HCT116 (cell line): ENCODE measurements around the gene WT1. TPM values are rescaled to one million over a fixed set of nuclear protein-coding genes. Genes with fewer than 3 reads are reported as not detected.

Experiments used
- ATAC-seq: fragments of 200-7000 bp; cut with Tn5 transposase; 2 replicates; pipeline ENCODE4 v1.9.1; 2020; ENCODE audit warnings: mild to moderate bottlenecking, moderate library complexity
- BruUV-seq: library from RNA; stranded (reverse); fragments of 400-500 nt; replicated peaks from 2 replicates; lab custom pipeline; 2021; lab: Mats Ljungman, UMichigan
- CTCF ChIA-PET: fragments of 300-600 bp; sonication (Branson Sonifier 250); formaldehyde crosslinking; loops from one replicate; lab custom pipeline; 2021; ENCODE audit warnings: antibody characterized with exemption; lab: Charles Lee
- POLR2A ChIA-PET: fragments of 300-600, 350-600 bp; sonication (Branson Sonifier 250); formaldehyde crosslinking; loops from one replicate; lab custom pipeline; 2021; ENCODE audit warnings: antibody characterized with exemption; lab: Charles Lee
- RAD21 ChIA-PET, 2 experiments: fragments of 300-600 bp; sonication (Branson Sonifier 250); formaldehyde crosslinking; loops; one replicate each; lab custom pipeline; 2023; ENCODE audit warnings: low total read pairs in 2 of 2; ENCODE audit not compliant: uncharacterized antibody in 2 of 2, unreplicated experiment in 2 of 2, low non-redundant PET in 1 of 2; lab: Charles Lee
- DNase-seq: peaks from one replicate; pipeline ENCODE4 v3.0.0-alpha.2; 2010; ENCODE audit warnings: low read depth, low spot score
- H2AFZ ChIP-seq: fragments of 200-600 bp; shearing (Covaris generic), sonication (generic); 2 replicates; pipeline ENCODE4 v1.6.1; 2017; ENCODE audit warnings: low read depth, mixed run types, mixed read lengths, antibody characterized with exemption, low read length; ENCODE audit not compliant: poor library complexity, severe bottlenecking
- H3K27ac ChIP-seq: 2 replicates; pipeline ENCODE4 v1.5.1; 2012; ENCODE audit warnings: low read depth, low read length
- H3K27me3 ChIP-seq: fragments of 200-600 bp; sonication (generic); 2 replicates; pipeline ENCODE4 v1.6.1; 2016; ENCODE audit warnings: mixed run types, low read length, mixed read lengths; ENCODE audit not compliant: insufficient read depth
- H3K36me3 ChIP-seq, 2 experiments: fragments of 200-500 bp in 1 of 2; fragments of 200-600 bp in 1 of 2; sonication (Bioruptor generic) in 1 of 2; sonication (generic) in 1 of 2; 2 replicates each; pipeline versions ENCODE4 v1.5.1 to v1.6.1; 2014 to 2016; ENCODE audit warnings: low read length in 2 of 2, inconsistent platforms in 1 of 2, mixed read lengths in 1 of 2, mixed run types in 1 of 2; ENCODE audit not compliant: insufficient read depth in 2 of 2, control insufficient read depth in 1 of 2
- H3K4me1 ChIP-seq, 2 experiments: fragments of 200-600 bp in 1 of 2; sonication (generic) in 1 of 2; 2 replicates each; pipeline versions ENCODE4 v1.5.1 to v1.6.1; 2012 to 2017; ENCODE audit warnings: low read length in 2 of 2, inconsistent platforms in 1 of 2, mild to moderate bottlenecking in 1 of 2, mixed read lengths in 1 of 2, mixed run types in 1 of 2, moderate library complexity in 1 of 2; ENCODE audit not compliant: insufficient read depth in 2 of 2, control insufficient read depth in 1 of 2
- H3K4me2 ChIP-seq: fragments of 200-600 bp; sonication (generic); 2 replicates; pipeline ENCODE4 v1.6.1; 2017; ENCODE audit warnings: mixed run types, low read length, mixed read lengths
- H3K4me3 ChIP-seq, 2 experiments: fragments of 200-600 bp in 1 of 2; sonication (generic) in 1 of 2; replicated peaks in 1 of 2; 2 replicates each; pipeline ENCODE4 v1.5.1; 2011 to 2016; ENCODE audit warnings: low read length in 2 of 2, control low read depth in 1 of 2, low read depth in 1 of 2, mild to moderate bottlenecking in 1 of 2, mixed read lengths in 1 of 2, mixed run types in 1 of 2
- H3K79me2 ChIP-seq: fragments of 200-600 bp; sonication (generic); 2 replicates; pipeline ENCODE4 v1.6.1; 2017; ENCODE audit warnings: mild to moderate bottlenecking, mixed run types, low read length, moderate library complexity, mixed read lengths; ENCODE audit not compliant: insufficient read depth
- H3K9ac ChIP-seq: fragments of 200-600 bp; sonication (generic); 2 replicates; pipeline ENCODE4 v1.6.1; 2016; ENCODE audit warnings: low read length, mixed read lengths
- H3K9me2 ChIP-seq: fragments of 200-600 bp; sonication (generic), shearing (Covaris generic); 2 replicates; pipeline ENCODE4 v1.6.1; 2017; ENCODE audit warnings: mixed run types, mild to moderate bottlenecking, moderate library complexity; ENCODE audit not compliant: insufficient read depth
- H3K9me3 ChIP-seq, 2 experiments: fragments of 200-500 bp in 1 of 2; fragments of 200-600 bp in 1 of 2; sonication (Bioruptor generic) in 1 of 2; sonication (generic) in 1 of 2; 2 replicates each; pipeline ENCODE4 v1.6.1; 2014 to 2017; ENCODE audit warnings: low read length in 2 of 2, mixed read lengths in 2 of 2, inconsistent platforms in 1 of 2, low read depth in 1 of 2, mild to moderate bottlenecking in 1 of 2, mixed run types in 1 of 2, moderate library complexity in 1 of 2; ENCODE audit not compliant: control insufficient read depth in 1 of 2, insufficient read depth in 1 of 2
- H4K20me1 ChIP-seq: fragments of 200-600 bp; sonication (generic), shearing (Covaris generic); 2 replicates; pipeline ENCODE4 v1.6.1; 2017; ENCODE audit warnings: mixed run types, mild to moderate bottlenecking, moderate library complexity; ENCODE audit not compliant: insufficient read depth
- FOSL1 ChIP-seq: IDR thresholded peaks from 2 replicates; pipeline ENCODE4 v1.6.1; 2012; ENCODE audit warnings: low read depth
- POLR2AphosphoS5 ChIP-seq: IDR thresholded peaks from 2 replicates; pipeline ENCODE4 v1.6.1; 2011; ENCODE audit warnings: mild to moderate bottlenecking, low read depth, low read length, moderate library complexity
- SRF ChIP-seq: IDR thresholded peaks from 2 replicates; pipeline ENCODE4 v1.6.1; 2012; ENCODE audit warnings: low read depth
- TCF7L2 ChIP-seq: IDR thresholded peaks from 2 replicates; pipeline ENCODE4 v1.7.0; 2011; ENCODE audit warnings: borderline replicate concordance, inconsistent platforms; ENCODE audit not compliant: insufficient read depth, insufficient read length; ENCODE audit errors: extremely low read depth
- intact Hi-C: fragments of 100-400 bp; cut with micrococcal nuclease; formaldehyde crosslinking; loops from 2 replicates; pipeline ENCODE4 v1.10.0; 2022
- total RNA-seq: library from RNA; stranded (reverse); gene quantifications from one replicate; pipeline ENCODE4 v1.2.1, GENCODE V29; 2021; ENCODE audit not compliant: unreplicated experiment
- TF ChIP-seq, protein P1 (sequence below): IDR thresholded peaks from 2 replicates; pipeline ENCODE4 v1.6.1; 2011; ENCODE audit warnings: mild to moderate bottlenecking, low read length, moderate library complexity; ENCODE audit not compliant: insufficient replicate concordance; ENCODE audit errors: extremely low read depth
- TF ChIP-seq, protein P2 (sequence below): IDR thresholded peaks from 2 replicates; pipeline ENCODE4 v1.6.1; 2012; ENCODE audit warnings: low read depth
- TF ChIP-seq, protein P3 (sequence below): IDR thresholded peaks from 2 replicates; pipeline ENCODE4 v1.6.1; 2012
- TF ChIP-seq, protein P4 (sequence below), 3 experiments: fragments of 200-600 bp in 1 of 3; sonication (generic) in 1 of 3; IDR thresholded peaks in 2 of 3; conservative IDR thresholded peaks in 1 of 3; 2 replicates each; pipeline ENCODE4 v1.5.1; 2012 to 2017; ENCODE audit warnings: low read depth in 2 of 3, low read length in 2 of 3, antibody characterized with exemption in 1 of 3, borderline replicate concordance in 1 of 3, control low read depth in 1 of 3, mild to moderate bottlenecking in 1 of 3, mixed read lengths in 1 of 3, mixed run types in 1 of 3, moderate library complexity in 1 of 3; ENCODE audit not compliant: insufficient read depth in 1 of 3

WT1 gene
- total RNA-seq, 1 experiment from 2014 or later = 0.07 TPM

DNA sequence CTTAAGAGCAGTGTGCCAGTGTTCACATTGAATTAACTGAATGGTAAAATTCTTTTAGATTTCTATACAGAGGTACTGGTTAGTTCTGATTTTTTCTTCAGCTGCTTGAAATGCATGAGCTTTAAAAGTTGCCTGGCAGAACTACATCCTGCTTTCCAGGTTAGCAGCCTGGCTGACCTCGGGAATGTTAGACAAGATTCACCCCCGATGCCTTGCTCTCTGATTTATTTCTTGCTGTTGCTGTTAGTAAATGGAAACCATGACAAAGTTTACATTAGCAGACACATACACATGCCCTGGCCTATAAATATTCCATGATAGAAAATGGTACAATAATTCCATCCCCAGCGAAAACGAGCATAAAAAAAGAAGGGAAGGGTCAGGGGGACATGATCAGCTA lies 47.0 kb downstream of the WT1 start:
- Histone ChIP-seq H3K4me2 (no peak overlapping the region), H3K27me3 (peaks cover 26% of the 10 kb centered on the region; the same call in 1 of the 2 replicates)
- RAD21 ChIA-PET = no interaction called here

DNA sequence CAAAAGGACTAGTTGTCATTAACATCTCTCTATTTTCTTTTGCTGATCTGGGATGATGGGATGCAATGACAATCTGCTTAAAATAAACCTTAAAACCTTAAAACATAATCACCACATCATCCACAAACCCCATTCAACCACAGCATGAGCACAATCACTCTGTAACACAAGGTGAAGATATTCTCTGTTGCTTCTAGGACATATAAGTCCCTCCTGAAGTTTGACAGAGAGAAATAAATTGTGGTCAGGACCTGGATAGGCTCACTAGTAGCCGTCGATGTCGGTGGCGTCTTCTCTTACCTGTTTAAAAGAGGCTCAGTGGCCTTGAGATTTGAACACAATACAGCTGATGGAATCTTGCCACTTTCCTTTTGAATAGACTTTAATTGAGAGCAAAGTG lies 47.9 kb downstream of the WT1 start:
- DNase-seq = no peak
- ChIA-PET RAD21 (no interaction called here), CTCF (interaction anchor here (1.5 to 1.6 kb wide), 3 partner anchors 9 to 90 kb away, joined by 3 to 6 read pairs (median 5); no protein-coding TSS in a partner anchor), POLR2A (no interaction called here)
- Histone ChIP-seq H3K4me2 (no peak overlapping the region), H3K9me3 (no peaks in the 10 kb centered on the region), H3K79me2 (no peaks in the 10 kb centered on the region), H3K27me3 (peaks cover 24% of the 10 kb centered on the region; the same call in 1 of the 2 replicates), H4K20me1 (no peaks in the 10 kb centered on the region), H3K4me3 (no peak overlapping the region), H3K36me3 (no peaks in the 10 kb centered on the region), H3K9me2 (no peaks in the 10 kb centered on the region), H3K27ac (no peak overlapping the region), H2AFZ (no peak overlapping the region), H3K9ac (no peak overlapping the region), H3K4me1 (peaks cover 0 to 4% of the 10 kb centered on the region in 2 experiments; a peak in 1 of 4 replicates)
- BruUV-seq = no TSS peak
- no peak for ATAC-seq
- TF ChIP-seq, protein P1, sequence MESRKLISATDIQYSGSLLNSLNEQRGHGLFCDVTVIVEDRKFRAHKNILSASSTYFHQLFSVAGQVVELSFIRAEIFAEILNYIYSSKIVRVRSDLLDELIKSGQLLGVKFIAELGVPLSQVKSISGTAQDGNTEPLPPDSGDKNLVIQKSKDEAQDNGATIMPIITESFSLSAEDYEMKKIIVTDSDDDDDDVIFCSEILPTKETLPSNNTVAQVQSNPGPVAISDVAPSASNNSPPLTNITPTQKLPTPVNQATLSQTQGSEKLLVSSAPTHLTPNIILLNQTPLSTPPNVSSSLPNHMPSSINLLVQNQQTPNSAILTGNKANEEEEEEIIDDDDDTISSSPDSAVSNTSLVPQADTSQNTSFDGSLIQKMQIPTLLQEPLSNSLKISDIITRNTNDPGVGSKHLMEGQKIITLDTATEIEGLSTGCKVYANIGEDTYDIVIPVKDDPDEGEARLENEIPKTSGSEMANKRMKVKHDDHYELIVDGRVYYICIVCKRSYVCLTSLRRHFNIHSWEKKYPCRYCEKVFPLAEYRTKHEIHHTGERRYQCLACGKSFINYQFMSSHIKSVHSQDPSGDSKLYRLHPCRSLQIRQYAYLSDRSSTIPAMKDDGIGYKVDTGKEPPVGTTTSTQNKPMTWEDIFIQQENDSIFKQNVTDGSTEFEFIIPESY = no peak
- TF ChIP-seq TCF7L2 (no peak), SRF (no peak), POLR2AphosphoS5 (no peak), FOSL1 (no peak)
- TF ChIP-seq, protein P2, sequence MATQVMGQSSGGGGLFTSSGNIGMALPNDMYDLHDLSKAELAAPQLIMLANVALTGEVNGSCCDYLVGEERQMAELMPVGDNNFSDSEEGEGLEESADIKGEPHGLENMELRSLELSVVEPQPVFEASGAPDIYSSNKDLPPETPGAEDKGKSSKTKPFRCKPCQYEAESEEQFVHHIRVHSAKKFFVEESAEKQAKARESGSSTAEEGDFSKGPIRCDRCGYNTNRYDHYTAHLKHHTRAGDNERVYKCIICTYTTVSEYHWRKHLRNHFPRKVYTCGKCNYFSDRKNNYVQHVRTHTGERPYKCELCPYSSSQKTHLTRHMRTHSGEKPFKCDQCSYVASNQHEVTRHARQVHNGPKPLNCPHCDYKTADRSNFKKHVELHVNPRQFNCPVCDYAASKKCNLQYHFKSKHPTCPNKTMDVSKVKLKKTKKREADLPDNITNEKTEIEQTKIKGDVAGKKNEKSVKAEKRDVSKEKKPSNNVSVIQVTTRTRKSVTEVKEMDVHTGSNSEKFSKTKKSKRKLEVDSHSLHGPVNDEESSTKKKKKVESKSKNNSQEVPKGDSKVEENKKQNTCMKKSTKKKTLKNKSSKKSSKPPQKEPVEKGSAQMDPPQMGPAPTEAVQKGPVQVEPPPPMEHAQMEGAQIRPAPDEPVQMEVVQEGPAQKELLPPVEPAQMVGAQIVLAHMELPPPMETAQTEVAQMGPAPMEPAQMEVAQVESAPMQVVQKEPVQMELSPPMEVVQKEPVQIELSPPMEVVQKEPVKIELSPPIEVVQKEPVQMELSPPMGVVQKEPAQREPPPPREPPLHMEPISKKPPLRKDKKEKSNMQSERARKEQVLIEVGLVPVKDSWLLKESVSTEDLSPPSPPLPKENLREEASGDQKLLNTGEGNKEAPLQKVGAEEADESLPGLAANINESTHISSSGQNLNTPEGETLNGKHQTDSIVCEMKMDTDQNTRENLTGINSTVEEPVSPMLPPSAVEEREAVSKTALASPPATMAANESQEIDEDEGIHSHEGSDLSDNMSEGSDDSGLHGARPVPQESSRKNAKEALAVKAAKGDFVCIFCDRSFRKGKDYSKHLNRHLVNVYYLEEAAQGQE = no peak
- TF ChIP-seq, protein P3, sequence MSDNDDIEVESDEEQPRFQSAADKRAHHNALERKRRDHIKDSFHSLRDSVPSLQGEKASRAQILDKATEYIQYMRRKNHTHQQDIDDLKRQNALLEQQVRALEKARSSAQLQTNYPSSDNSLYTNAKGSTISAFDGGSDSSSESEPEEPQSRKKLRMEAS = no peak
- TF ChIP-seq, protein P4, sequence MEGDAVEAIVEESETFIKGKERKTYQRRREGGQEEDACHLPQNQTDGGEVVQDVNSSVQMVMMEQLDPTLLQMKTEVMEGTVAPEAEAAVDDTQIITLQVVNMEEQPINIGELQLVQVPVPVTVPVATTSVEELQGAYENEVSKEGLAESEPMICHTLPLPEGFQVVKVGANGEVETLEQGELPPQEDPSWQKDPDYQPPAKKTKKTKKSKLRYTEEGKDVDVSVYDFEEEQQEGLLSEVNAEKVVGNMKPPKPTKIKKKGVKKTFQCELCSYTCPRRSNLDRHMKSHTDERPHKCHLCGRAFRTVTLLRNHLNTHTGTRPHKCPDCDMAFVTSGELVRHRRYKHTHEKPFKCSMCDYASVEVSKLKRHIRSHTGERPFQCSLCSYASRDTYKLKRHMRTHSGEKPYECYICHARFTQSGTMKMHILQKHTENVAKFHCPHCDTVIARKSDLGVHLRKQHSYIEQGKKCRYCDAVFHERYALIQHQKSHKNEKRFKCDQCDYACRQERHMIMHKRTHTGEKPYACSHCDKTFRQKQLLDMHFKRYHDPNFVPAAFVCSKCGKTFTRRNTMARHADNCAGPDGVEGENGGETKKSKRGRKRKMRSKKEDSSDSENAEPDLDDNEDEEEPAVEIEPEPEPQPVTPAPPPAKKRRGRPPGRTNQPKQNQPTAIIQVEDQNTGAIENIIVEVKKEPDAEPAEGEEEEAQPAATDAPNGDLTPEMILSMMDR (IDR thresholded peaks at IDR 0.05 in 2 of 3, conservative IDR thresholded peaks at IDR 0.05 in 1 of 3; ENCODE audit: borderline replicate concordance in 1 of 3, insufficient read depth in 1 of 3, low read depth in 2 of 3, low read length in 2 of 3) = no peak
- intact Hi-C loops = loop anchor here (5.0 kb wide), 1 partner anchor 405 kb away; the partner anchor contains the start of gene CCDC73

More for the DNA sequence above, 47.0 kb downstream of the WT1 start:
- intact Hi-C loops = loop anchor here (5.0 kb wide), 1 partner anchor 404 kb away; the partner anchor contains the start of gene CCDC73
- POLR2A ChIA-PET = no interaction called here
- no peaks in the 10 kb centered on the region for H3K79me2 ChIP-seq
- no peak overlapping the region for H3K27ac ChIP-seq
- no peak overlapping the region for H2AFZ ChIP-seq
- TF ChIP-seq FOSL1 = no peak
- TF ChIP-seq SRF = no peak
- H3K4me3 ChIP-seq = no peak overlapping the region
- no peaks in the 10 kb centered on the region for H4K20me1 ChIP-seq
- H3K36me3 ChIP-seq = no peaks in the 10 kb centered on the region
- H3K9me3 ChIP-seq = no peaks in the 10 kb centered on the region
- H3K9ac ChIP-seq = no peak overlapping the region
- no peak for DNase-seq
- no TSS peak for BruUV-seq
- H3K4me1 ChIP-seq = peaks cover 0 to 4% of the 10 kb centered on the region in 2 experiments; a peak in 1 of 4 replicates
- no peaks in the 10 kb centered on the region for H3K9me2 ChIP-seq
- CTCF ChIA-PET = no interaction called here
- no peak for ATAC-seq
